ENCODE measurements around the gene FLOT2. TPM values are rescaled to one million over a fixed set of nuclear protein-coding genes. Genes with fewer than 3 reads are reported as not detected.

Gene FLOT2
- total and polyA plus RNA-seq, 10 of the 15 experiments (the other 5 are each of a cell fraction or from before 2014, with no cell fraction given), result 56.8 to 302 (median 149) TPM

DNA sequence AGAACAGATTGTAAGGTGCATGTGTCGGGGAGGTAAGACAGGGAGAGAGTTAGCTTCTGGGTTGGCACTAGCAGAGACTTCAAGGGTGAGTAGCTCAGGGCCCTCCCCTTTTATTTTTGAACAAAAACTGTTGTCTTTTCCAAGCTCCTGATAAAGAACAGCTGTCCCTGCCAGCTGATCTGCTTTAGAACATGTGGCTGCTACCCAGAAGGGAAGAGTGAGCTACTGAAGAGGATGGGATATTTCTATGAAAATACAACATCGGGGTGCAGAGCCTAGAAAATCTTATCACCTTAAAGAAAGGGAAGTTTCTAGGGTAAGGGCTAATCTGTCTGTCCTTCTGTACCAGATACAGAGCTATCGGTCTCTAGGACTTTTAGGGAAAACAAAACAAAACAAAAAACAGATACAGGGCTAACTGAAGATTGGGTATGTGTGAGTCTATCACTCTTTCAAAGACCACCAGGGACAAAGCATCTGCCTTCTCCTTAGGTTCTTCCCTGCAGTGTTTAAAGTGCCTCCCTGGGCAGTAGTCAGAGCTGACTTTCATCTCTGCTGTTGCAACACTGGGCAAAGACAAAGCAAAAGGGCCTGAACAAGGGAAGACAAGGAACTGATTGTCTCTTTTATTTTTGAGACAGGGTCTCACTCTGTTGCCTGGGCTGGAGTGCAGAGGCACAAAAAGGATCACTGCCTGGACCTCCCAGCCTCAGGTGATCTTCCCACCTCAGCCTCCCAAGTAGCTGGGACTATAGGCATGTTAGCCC, 10.4 kb upstream of the FLOT2 start (continued):
- TF ChIP-seq, protein P1, sequence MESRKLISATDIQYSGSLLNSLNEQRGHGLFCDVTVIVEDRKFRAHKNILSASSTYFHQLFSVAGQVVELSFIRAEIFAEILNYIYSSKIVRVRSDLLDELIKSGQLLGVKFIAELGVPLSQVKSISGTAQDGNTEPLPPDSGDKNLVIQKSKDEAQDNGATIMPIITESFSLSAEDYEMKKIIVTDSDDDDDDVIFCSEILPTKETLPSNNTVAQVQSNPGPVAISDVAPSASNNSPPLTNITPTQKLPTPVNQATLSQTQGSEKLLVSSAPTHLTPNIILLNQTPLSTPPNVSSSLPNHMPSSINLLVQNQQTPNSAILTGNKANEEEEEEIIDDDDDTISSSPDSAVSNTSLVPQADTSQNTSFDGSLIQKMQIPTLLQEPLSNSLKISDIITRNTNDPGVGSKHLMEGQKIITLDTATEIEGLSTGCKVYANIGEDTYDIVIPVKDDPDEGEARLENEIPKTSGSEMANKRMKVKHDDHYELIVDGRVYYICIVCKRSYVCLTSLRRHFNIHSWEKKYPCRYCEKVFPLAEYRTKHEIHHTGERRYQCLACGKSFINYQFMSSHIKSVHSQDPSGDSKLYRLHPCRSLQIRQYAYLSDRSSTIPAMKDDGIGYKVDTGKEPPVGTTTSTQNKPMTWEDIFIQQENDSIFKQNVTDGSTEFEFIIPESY (IDR thresholded peaks at IDR 0.05), result no peak
- no peak for TF ChIP-seq NFIC (IDR thresholded peaks at IDR 0.05; ENCODE audit: low read depth, low read length)
- TF ChIP-seq, protein P2, sequence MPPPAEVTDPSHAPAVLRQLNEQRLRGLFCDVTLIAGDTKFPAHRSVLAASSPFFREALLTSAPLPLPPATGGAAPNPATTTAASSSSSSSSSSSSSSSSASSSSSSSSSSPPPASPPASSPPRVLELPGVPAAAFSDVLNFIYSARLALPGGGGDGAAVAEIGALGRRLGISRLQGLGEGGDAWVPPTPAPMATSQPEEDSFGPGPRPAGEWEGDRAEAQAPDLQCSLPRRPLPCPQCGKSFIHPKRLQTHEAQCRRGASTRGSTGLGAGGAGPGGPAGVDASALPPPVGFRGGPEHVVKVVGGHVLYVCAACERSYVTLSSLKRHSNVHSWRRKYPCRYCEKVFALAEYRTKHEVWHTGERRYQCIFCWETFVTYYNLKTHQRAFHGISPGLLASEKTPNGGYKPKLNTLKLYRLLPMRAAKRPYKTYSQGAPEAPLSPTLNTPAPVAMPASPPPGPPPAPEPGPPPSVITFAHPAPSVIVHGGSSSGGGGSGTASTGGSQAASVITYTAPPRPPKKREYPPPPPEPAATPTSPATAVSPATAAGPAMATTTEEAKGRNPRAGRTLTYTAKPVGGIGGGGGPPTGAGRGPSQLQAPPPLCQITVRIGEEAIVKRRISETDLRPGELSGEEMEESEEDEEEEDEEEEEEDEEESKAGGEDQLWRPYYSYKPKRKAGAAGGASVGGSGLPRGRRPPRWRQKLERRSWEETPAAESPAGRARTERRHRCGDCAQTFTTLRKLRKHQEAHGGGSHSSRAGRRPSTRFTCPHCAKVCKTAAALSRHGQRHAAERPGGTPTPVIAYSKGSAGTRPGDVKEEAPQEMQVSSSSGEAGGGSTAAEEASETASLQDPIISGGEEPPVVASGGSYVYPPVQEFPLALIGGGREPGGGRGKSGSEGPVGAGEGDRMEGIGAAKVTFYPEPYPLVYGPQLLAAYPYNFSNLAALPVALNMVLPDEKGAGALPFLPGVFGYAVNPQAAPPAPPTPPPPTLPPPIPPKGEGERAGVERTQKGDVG (CRISPR knock-in tag; IDR thresholded peaks at IDR 0.05), result no peak
- TF ChIP-seq RELA (IDR thresholded peaks at IDR 0.05; ENCODE audit: borderline replicate concordance, partially characterized antibody), result no peak
- TF ChIP-seq, protein P3, sequence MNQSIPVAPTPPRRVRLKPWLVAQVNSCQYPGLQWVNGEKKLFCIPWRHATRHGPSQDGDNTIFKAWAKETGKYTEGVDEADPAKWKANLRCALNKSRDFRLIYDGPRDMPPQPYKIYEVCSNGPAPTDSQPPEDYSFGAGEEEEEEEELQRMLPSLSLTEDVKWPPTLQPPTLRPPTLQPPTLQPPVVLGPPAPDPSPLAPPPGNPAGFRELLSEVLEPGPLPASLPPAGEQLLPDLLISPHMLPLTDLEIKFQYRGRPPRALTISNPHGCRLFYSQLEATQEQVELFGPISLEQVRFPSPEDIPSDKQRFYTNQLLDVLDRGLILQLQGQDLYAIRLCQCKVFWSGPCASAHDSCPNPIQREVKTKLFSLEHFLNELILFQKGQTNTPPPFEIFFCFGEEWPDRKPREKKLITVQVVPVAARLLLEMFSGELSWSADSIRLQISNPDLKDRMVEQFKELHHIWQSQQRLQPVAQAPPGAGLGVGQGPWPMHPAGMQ (IDR thresholded peaks at IDR 0.05; ENCODE audit: borderline replicate concordance), result no peak
- TF ChIP-seq CREM (IDR thresholded peaks at IDR 0.05; ENCODE audit: low read depth), result no peak
- no peak for TF ChIP-seq KAT2A (conservative IDR thresholded peaks at IDR 0.05; ENCODE audit: control insufficient read depth, low read depth, low read length)
- TF ChIP-seq NFYB (IDR thresholded peaks at IDR 0.05; ENCODE audit: insufficient read depth, low read depth, low read length), result no peak
- TF ChIP-seq, protein P4, sequence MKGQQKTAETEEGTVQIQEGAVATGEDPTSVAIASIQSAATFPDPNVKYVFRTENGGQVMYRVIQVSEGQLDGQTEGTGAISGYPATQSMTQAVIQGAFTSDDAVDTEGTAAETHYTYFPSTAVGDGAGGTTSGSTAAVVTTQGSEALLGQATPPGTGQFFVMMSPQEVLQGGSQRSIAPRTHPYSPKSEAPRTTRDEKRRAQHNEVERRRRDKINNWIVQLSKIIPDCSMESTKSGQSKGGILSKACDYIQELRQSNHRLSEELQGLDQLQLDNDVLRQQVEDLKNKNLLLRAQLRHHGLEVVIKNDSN (IDR thresholded peaks at IDR 0.05; ENCODE audit: borderline replicate concordance, extremely low read length, insufficient read depth, low read depth, low read length), result no peak
- TF ChIP-seq CREB1 (IDR thresholded peaks at IDR 0.05; ENCODE audit: low read depth), result no peak
- no peak for TF ChIP-seq FOS (IDR thresholded peaks at IDR 0.05; ENCODE audit: borderline replicate concordance, extremely low read depth, insufficient read length)

Data from GM12878 (cell line).